Suprapubic skin (tissue), 4 donors: ENCODE measurements around the gene PPP1R10. TPM values are rescaled to one million over a fixed set of nuclear protein-coding genes. Genes with fewer than 3 reads are reported as not detected.

Experiments
- DNase-seq, 2 donors: peaks; one replicate each; pipeline ENCODE4 v3.0.0-alpha.2; 2019; ENCODE audit warnings: low spot score in 2 of 2
- H3K27ac ChIP-seq: fragments of 200-600 bp; sonication (generic); one replicate; pipeline ENCODE4 v1.5.1; 2019
- H3K27me3 ChIP-seq: fragments of 200-600 bp; sonication (generic); one replicate; pipeline ENCODE4 v1.5.1; 2019
- H3K36me3 ChIP-seq: fragments of 200-600 bp; sonication (generic); one replicate; pipeline ENCODE4 v1.5.1; 2019
- H3K4me1 ChIP-seq: fragments of 200-600 bp; sonication (generic); one replicate; pipeline ENCODE4 v1.5.1; 2019
- H3K4me3 ChIP-seq: fragments of 200-600 bp; sonication (generic); one replicate; pipeline ENCODE4 v1.5.1; 2019; ENCODE audit warnings: mild to moderate bottlenecking
- H3K9me3 ChIP-seq: fragments of 200-600 bp; sonication (generic); one replicate; pipeline ENCODE4 v1.5.1; 2019
- CTCF ChIP-seq, 2 donors: fragments of 200-600 bp in 1 of 2; fragments of 450-650 bp in 1 of 2; sonication (generic) in 1 of 2; IDR thresholded peaks; one replicate each; pipeline ENCODE4 v1.5.1; 2016 to 2019; ENCODE audit warnings: antibody characterized with exemption in 2 of 2, mild to moderate bottlenecking in 1 of 2, moderate library complexity in 1 of 2
- EP300 ChIP-seq: sonication (generic); formaldehyde crosslinking; IDR thresholded peaks from one replicate; pipeline ENCODE4 v1.6.1; 2017; ENCODE audit warnings: antibody characterized with exemption
- POLR2A ChIP-seq, 2 donors: fragments of 450-650 bp; IDR thresholded peaks; one replicate each; pipeline ENCODE4 v1.6.1; 2017; ENCODE audit warnings: antibody characterized with exemption in 2 of 2, mild to moderate bottlenecking in 2 of 2, moderate library complexity in 2 of 2
- POLR2AphosphoS5 ChIP-seq, 3 donors: sonication (generic); formaldehyde crosslinking; IDR thresholded peaks; one replicate each; pipeline ENCODE4 v1.6.1; 2017; ENCODE audit warnings: antibody characterized with exemption in 3 of 3
- WGBS: methylation state at CpG from one replicate; pipeline ENCODE4 v1.1.5; 2018; 5-methylcytosine and 5-hydroxymethylcytosine counted together
- total RNA-seq, 4 donors: library from RNA; depleted of rRNA; stranded (reverse); fragments of >200 nt; gene quantifications; one replicate each; pipeline ENCODE4 v1.1.0, GENCODE V29; 2016

Gene PPP1R10
- total RNA-seq, 4 donors from 2014 or later: 27.2 to 68.2 (median 46.7) TPM

- Histone ChIP-seq H3K36me3 (peaks cover 54% of the 10 kb centered on the region), H3K9me3 (no peaks in the 10 kb centered on the region), H3K4me3 (no peak overlapping the region), H3K4me1 (no peaks in the 10 kb centered on the region), H3K27me3 (no peaks in the 10 kb centered on the region), H3K27ac (no peak overlapping the region)
- TF ChIP-seq POLR2AphosphoS5 (IDR thresholded peaks at IDR 0.05) (no peak), POLR2A (IDR thresholded peaks at IDR 0.05) (no peak), CTCF (IDR thresholded peaks at IDR 0.05) (no peak), EP300 (no peak)
- DNase-seq: no peak
- WGBS: 82% methylated on average over 10 of the region's 10 CpGs
Observed at GRCh38 chr6:30640481-30640880, 23.4 kb upstream of the PPP1R10 start.

GRCh38 chr6:30635834-30636233, 18.8 kb upstream of the PPP1R10 start:
- Histone ChIP-seq H3K4me1 (no peaks in the 10 kb centered on the region), H3K27ac (no peak overlapping the region), H3K27me3 (no peaks in the 10 kb centered on the region), H3K9me3 (no peaks in the 10 kb centered on the region), H3K4me3 (no peak overlapping the region), H3K36me3 (peaks cover 31% of the 10 kb centered on the region)
- no peak for TF ChIP-seq EP300
- TF ChIP-seq POLR2A (IDR thresholded peaks at IDR 0.05): no peak
- no peak for TF ChIP-seq CTCF (IDR thresholded peaks at IDR 0.05)
- TF ChIP-seq POLR2AphosphoS5 (IDR thresholded peaks at IDR 0.05): no peak
- WGBS: 91% methylated on average over 3 of the region's 3 CpGs
- DNase-seq: no peak

- H3K27me3 ChIP-seq: no peaks in the 10 kb centered on the region
- peaks cover 65% of the 10 kb centered on the region for H3K36me3 ChIP-seq
- H3K4me1 ChIP-seq: peaks cover 19% of the 10 kb centered on the region
- peak within 1 kb of the TSS; percentile 66 for H3K4me3 ChIP-seq
- TF ChIP-seq POLR2A (IDR thresholded peaks at IDR 0.05) (peak in 1 of 2 donors; percentile 43), POLR2AphosphoS5 (IDR thresholded peaks at IDR 0.05) (peak in 1 of 3 donors; percentile 2), CTCF (IDR thresholded peaks at IDR 0.05) (peak; percentile 24 to 25), EP300 (peak; percentile 26)
- peak; percentile 95 to 96 for DNase-seq
- no peaks in the 10 kb centered on the region for H3K9me3 ChIP-seq
- 3% methylated on average over 25 of the region's 36 CpGs for WGBS
- H3K27ac ChIP-seq: peak within 1 kb of the TSS; percentile 92
Observed at GRCh38 chr6:30626484-30627366, 9.7 kb upstream of the PPP1R10 start, which contains the start of gene ATAT1. TSS of gene ATAT1 (plus strand) at chr6:30626874.

- Histone ChIP-seq H3K9me3 (no peaks in the 10 kb centered on the region), H3K27me3 (no peaks in the 10 kb centered on the region), H3K27ac (no peak overlapping the region), H3K4me1 (peaks cover 19% of the 10 kb centered on the region), H3K36me3 (peaks cover 77% of the 10 kb centered on the region), H3K4me3 (no peak overlapping the region)
- DNase-seq: no peak
- 99% methylated on average over 7 of the region's 8 CpGs for WGBS
- TF ChIP-seq POLR2AphosphoS5 (IDR thresholded peaks at IDR 0.05) (no peak), EP300 (no peak)
Observed at GRCh38 chr6:30625511-30625910, 8.5 kb upstream of the PPP1R10 start.

- 93% methylated on average over 11 of the region's 11 CpGs for WGBS
- Histone ChIP-seq H3K27me3 (no peaks in the 10 kb centered on the region), H3K4me3 (no peak overlapping the region), H3K36me3 (peaks cover 61% of the 10 kb centered on the region), H3K4me1 (peaks cover 18% of the 10 kb centered on the region), H3K9me3 (no peaks in the 10 kb centered on the region), H3K27ac (no peak overlapping the region)
- no peak for DNase-seq
- no peak for TF ChIP-seq POLR2A (IDR thresholded peaks at IDR 0.05)
- no peak for TF ChIP-seq POLR2AphosphoS5 (IDR thresholded peaks at IDR 0.05)
- TF ChIP-seq CTCF (IDR thresholded peaks at IDR 0.05): no peak
- TF ChIP-seq EP300: no peak
Observed at GRCh38 chr6:30619561-30619960, 2.5 kb upstream of the PPP1R10 start.
